ENCODE results near the gene NTM. TPM values are rescaled to one million over a fixed set of nuclear protein-coding genes. Genes with fewer than 3 reads are reported as not detected.

The NTM gene
- total RNA-seq, 6 donors from 2014 or later = 4.1 to 151 (median 115) TPM

- ATAC-seq (ENCODE audit: low FRiP score in 2 of 2) (no peak), DNase-seq (no peak)
- no peak overlapping the region for H3K4me3 ChIP-seq
- H3K27me3 ChIP-seq = no peaks in the 10 kb centered on the region
- no peaks in the 10 kb centered on the region for H3K36me3 ChIP-seq
- no peaks in the 10 kb centered on the region for H3K4me1 ChIP-seq
- no peaks in the 10 kb centered on the region for H3K9me3 ChIP-seq
- H3K27ac ChIP-seq = no peak overlapping the region
- no peak for TF ChIP-seq POLR2A (IDR thresholded peaks at IDR 0.05)
- TF ChIP-seq POLR2AphosphoS5 (IDR thresholded peaks at IDR 0.05) = no peak
- TF ChIP-seq, protein P1, sequence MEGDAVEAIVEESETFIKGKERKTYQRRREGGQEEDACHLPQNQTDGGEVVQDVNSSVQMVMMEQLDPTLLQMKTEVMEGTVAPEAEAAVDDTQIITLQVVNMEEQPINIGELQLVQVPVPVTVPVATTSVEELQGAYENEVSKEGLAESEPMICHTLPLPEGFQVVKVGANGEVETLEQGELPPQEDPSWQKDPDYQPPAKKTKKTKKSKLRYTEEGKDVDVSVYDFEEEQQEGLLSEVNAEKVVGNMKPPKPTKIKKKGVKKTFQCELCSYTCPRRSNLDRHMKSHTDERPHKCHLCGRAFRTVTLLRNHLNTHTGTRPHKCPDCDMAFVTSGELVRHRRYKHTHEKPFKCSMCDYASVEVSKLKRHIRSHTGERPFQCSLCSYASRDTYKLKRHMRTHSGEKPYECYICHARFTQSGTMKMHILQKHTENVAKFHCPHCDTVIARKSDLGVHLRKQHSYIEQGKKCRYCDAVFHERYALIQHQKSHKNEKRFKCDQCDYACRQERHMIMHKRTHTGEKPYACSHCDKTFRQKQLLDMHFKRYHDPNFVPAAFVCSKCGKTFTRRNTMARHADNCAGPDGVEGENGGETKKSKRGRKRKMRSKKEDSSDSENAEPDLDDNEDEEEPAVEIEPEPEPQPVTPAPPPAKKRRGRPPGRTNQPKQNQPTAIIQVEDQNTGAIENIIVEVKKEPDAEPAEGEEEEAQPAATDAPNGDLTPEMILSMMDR (IDR thresholded peaks at IDR 0.05) = no peak
- no peak for TF ChIP-seq EP300 (IDR thresholded peaks at IDR 0.05)
- WGBS, 2 donors = 63 to 72% methylated on average over 13 of the region's 13 CpGs
Measured at GRCh38 chr11:131662317-131662972, 292.0 kb downstream of the NTM start.

GRCh38 chr11:131662993-131663392 is 292.6 kb downstream of the NTM start:
- no peak overlapping the region for H3K27ac ChIP-seq
- no peak overlapping the region for H3K4me3 ChIP-seq
- DNase-seq (no peak), ATAC-seq (ENCODE audit: low FRiP score in 2 of 2) (no peak)
- TF ChIP-seq, protein P1 (IDR thresholded peaks at IDR 0.05) = no peak
- no peak for TF ChIP-seq POLR2A (IDR thresholded peaks at IDR 0.05)
- no peak for TF ChIP-seq EP300 (IDR thresholded peaks at IDR 0.05)
- TF ChIP-seq POLR2AphosphoS5 (IDR thresholded peaks at IDR 0.05) = no peak
- WGBS, 2 donors = 86 to 89% methylated on average over 9 of the region's 9 CpGs
- H3K36me3 ChIP-seq = no peaks in the 10 kb centered on the region
- no peaks in the 10 kb centered on the region for H3K9me3 ChIP-seq
- no peaks in the 10 kb centered on the region for H3K4me1 ChIP-seq
- no peaks in the 10 kb centered on the region for H3K27me3 ChIP-seq

GRCh38 chr11:131663405-131664200 is 293.2 kb downstream of the NTM start:
- H3K4me1 ChIP-seq = no peaks in the 10 kb centered on the region
- H3K4me3 ChIP-seq = no peak overlapping the region
- no peaks in the 10 kb centered on the region for H3K36me3 ChIP-seq
- 81 to 83% methylated on average over 10 of the region's 10 CpGs for WGBS, 2 donors
- no peak for TF ChIP-seq EP300 (IDR thresholded peaks at IDR 0.05)
- DNase-seq (no peak), ATAC-seq (ENCODE audit: low FRiP score in 2 of 2) (no peak)
- no peak overlapping the region for H3K27ac ChIP-seq
- H3K27me3 ChIP-seq = no peaks in the 10 kb centered on the region
- H3K9me3 ChIP-seq = no peaks in the 10 kb centered on the region

- TF ChIP-seq EP300 (IDR thresholded peaks at IDR 0.05) = no peak
- TF ChIP-seq, protein P1 (IDR thresholded peaks at IDR 0.05) = no peak
- TF ChIP-seq POLR2A (IDR thresholded peaks at IDR 0.05) = no peak
- TF ChIP-seq POLR2AphosphoS5 (IDR thresholded peaks at IDR 0.05) = no peak
- H3K36me3 ChIP-seq = no peaks in the 10 kb centered on the region
- no peaks in the 10 kb centered on the region for H3K27me3 ChIP-seq
- no peak overlapping the region for H3K27ac ChIP-seq
- H3K4me3 ChIP-seq = no peak overlapping the region
- H3K4me1 ChIP-seq = no peaks in the 10 kb centered on the region
- no peaks in the 10 kb centered on the region for H3K9me3 ChIP-seq
- 90 to 91% methylated on average over 6 of the region's 6 CpGs for WGBS, 2 donors
- DNase-seq = no peak
- ATAC-seq (ENCODE audit: low FRiP score in 2 of 2) = no peak
Measured at GRCh38 chr11:131664293-131664692, 293.9 kb downstream of the NTM start.

- no peak for TF ChIP-seq POLR2AphosphoS5 (IDR thresholded peaks at IDR 0.05)
- no peak for TF ChIP-seq EP300 (IDR thresholded peaks at IDR 0.05)
- TF ChIP-seq, protein P1 (IDR thresholded peaks at IDR 0.05) = no peak
- no peak for TF ChIP-seq POLR2A (IDR thresholded peaks at IDR 0.05)
- H3K27me3 ChIP-seq = no peaks in the 10 kb centered on the region
- no peak overlapping the region for H3K4me3 ChIP-seq
- H3K27ac ChIP-seq = no peak overlapping the region
- no peak for ATAC-seq (ENCODE audit: low FRiP score in 2 of 2)
- H3K4me1 ChIP-seq = no peaks in the 10 kb centered on the region
- DNase-seq = no peak
- no peaks in the 10 kb centered on the region for H3K9me3 ChIP-seq
- 75 to 83% methylated on average over 11 of the region's 11 CpGs for WGBS, 2 donors
- no peaks in the 10 kb centered on the region for H3K36me3 ChIP-seq
Measured at GRCh38 chr11:131664816-131665215, 294.4 kb downstream of the NTM start.
